CD4-positive, alpha-beta T cell treated with Interleukin-1 beta for 1 hour (primary cell): ENCODE data around the gene NPY2R.

Experiments
- DNase-seq, 2 donors: peaks; one replicate each; pipeline ENCODE4 v3.0.0-alpha.2; 2020 to 2022

Gene NPY2R

GRCh38 chr4:155208258-155209054 is at the start of gene NPY2R:
TSS of gene NPY2R (plus strand) at chr4:155208636. CDS start at chr4:155213940, 5,304 bp downstream.
- no peak for DNase-seq

- DNase-seq = no peak
Measured at GRCh38 chr4:155161357-155161756, 47.1 kb upstream of the NPY2R start.

GRCh38 chr4:155164718-155165117 is 43.7 kb upstream of the NPY2R start:
- no peak for DNase-seq

GRCh38 chr4:155170569-155170968 is 37.9 kb upstream of the NPY2R start:
- DNase-seq = no peak

GRCh38 chr4:155173371-155173770 is 35.1 kb upstream of the NPY2R start:
- DNase-seq = no peak

GRCh38 chr4:155174668-155175067 is 33.8 kb upstream of the NPY2R start:
- DNase-seq = no peak

GRCh38 chr4:155179216-155179615 is 29.2 kb upstream of the NPY2R start:
- DNase-seq = no peak

- DNase-seq = no peak
Measured at GRCh38 chr4:155186972-155187371, 21.5 kb upstream of the NPY2R start.

- no peak for DNase-seq
Measured at GRCh38 chr4:155187989-155188388, 20.4 kb upstream of the NPY2R start.

GRCh38 chr4:155190099-155190498 is 18.3 kb upstream of the NPY2R start:
- no peak for DNase-seq

GRCh38 chr4:155197757-155198156 is 10.7 kb upstream of the NPY2R start:
- DNase-seq = no peak

- no peak for DNase-seq
Measured at GRCh38 chr4:155207534-155208257, 740 bp upstream of the NPY2R start.

- DNase-seq = no peak
Measured at GRCh38 chr4:155220025-155220424, 11.6 kb downstream of the NPY2R start.

- no peak for DNase-seq
Measured at GRCh38 chr4:155227131-155227530, 18.7 kb downstream of the NPY2R start.

GRCh38 chr4:155228713-155229112 is 20.3 kb downstream of the NPY2R start:
- DNase-seq = no peak

- no peak for DNase-seq
Measured at GRCh38 chr4:155232432-155232831, 24.0 kb downstream of the NPY2R start.

GRCh38 chr4:155234206-155234605 is 25.8 kb downstream of the NPY2R start:
- DNase-seq = no peak

- no peak for DNase-seq
Measured at GRCh38 chr4:155237567-155237966, 29.1 kb downstream of the NPY2R start.

GRCh38 chr4:155241225-155241624 is 32.8 kb downstream of the NPY2R start:
- DNase-seq = no peak

GRCh38 chr4:155241664-155242063 is 33.2 kb downstream of the NPY2R start:
- no peak for DNase-seq

- DNase-seq = no peak
Measured at GRCh38 chr4:155245105-155245504, 36.7 kb downstream of the NPY2R start.

GRCh38 chr4:155248002-155248896 is 39.8 kb downstream of the NPY2R start:
- DNase-seq = no peak

- DNase-seq = no peak
Measured at GRCh38 chr4:155249016-155249566, 40.7 kb downstream of the NPY2R start.
